H9 (cell line): ENCODE results near the gene ADORA1. TPM values are rescaled to one million over a fixed set of nuclear protein-coding genes. Genes with fewer than 3 reads are reported as not detected.

Experiments used
- DNase-seq: peaks from one replicate; pipeline ENCODE4 v3.0.0-alpha.2; 2017
- H2AFZ ChIP-seq: one replicate; pipeline ENCODE4 v1.6.1; 2013; ENCODE audit warnings: mild to moderate bottlenecking, low read length, control low read depth, moderate library complexity
- H2AK5ac ChIP-seq: 2 replicates; pipeline ENCODE4 v1.6.1; 2013; ENCODE audit warnings: low read length, control low read depth, mixed read lengths; ENCODE audit not compliant: insufficient read length
- H2BK120ac ChIP-seq: one replicate; pipeline ENCODE4 v1.6.1; 2013; ENCODE audit warnings: low read depth, mild to moderate bottlenecking, low read length, control low read depth, inconsistent platforms; ENCODE audit not compliant: poor library complexity, severe bottlenecking
- H2BK12ac ChIP-seq: 2 replicates; pipeline ENCODE4 v1.6.1; 2013; ENCODE audit warnings: low read length, control low read depth, mixed read lengths, low read depth; ENCODE audit not compliant: insufficient read length
- H2BK15ac ChIP-seq: 2 replicates; pipeline ENCODE4 v1.6.1; 2013; ENCODE audit warnings: low read depth, low read length, control low read depth
- H2BK20ac ChIP-seq: one replicate; pipeline ENCODE4 v1.6.1; 2013; ENCODE audit warnings: low read depth, mild to moderate bottlenecking, low read length, control low read depth, inconsistent platforms; ENCODE audit not compliant: poor library complexity, severe bottlenecking
- H2BK5ac ChIP-seq: 2 replicates; pipeline ENCODE4 v1.6.1; 2013; ENCODE audit warnings: low read length, control low read depth, mixed read lengths; ENCODE audit not compliant: insufficient read length
- H3K14ac ChIP-seq: 2 replicates; pipeline ENCODE4 v1.6.1; 2013; ENCODE audit warnings: low read length, control low read depth; ENCODE audit not compliant: insufficient read depth
- H3K18ac ChIP-seq: 2 replicates; pipeline ENCODE4 v1.6.1; 2013; ENCODE audit warnings: low read depth, mild to moderate bottlenecking, mixed read lengths, low read length, control low read depth; ENCODE audit not compliant: insufficient read length
- H3K23ac ChIP-seq: 2 replicates; pipeline ENCODE4 v1.6.1; 2013; ENCODE audit warnings: low read length, control low read depth, mixed read lengths, low read depth; ENCODE audit not compliant: insufficient read length
- H3K23me2 ChIP-seq: 2 replicates; pipeline ENCODE4 v1.6.1; 2013; ENCODE audit warnings: low read depth, mild to moderate bottlenecking, mixed read lengths, low read length, control low read depth; ENCODE audit not compliant: insufficient read length, poor library complexity, severe bottlenecking
- H3K27ac ChIP-seq: 2 replicates; pipeline ENCODE4 v1.5.1; 2013; ENCODE audit warnings: low read length, control low read depth, mixed read lengths, low read depth; ENCODE audit not compliant: insufficient read length
- H3K27me3 ChIP-seq: 2 replicates; pipeline ENCODE4 v1.6.1; 2013; ENCODE audit warnings: low read length, control low read depth, inconsistent platforms; ENCODE audit not compliant: insufficient read depth
- H3K4ac ChIP-seq: 2 replicates; pipeline ENCODE4 v1.6.1; 2013; ENCODE audit warnings: low read depth, mild to moderate bottlenecking, control low read depth, inconsistent platforms, low read length, moderate library complexity
- H3K4me1 ChIP-seq: 2 replicates; pipeline ENCODE4 v1.6.1; 2013; ENCODE audit warnings: low read length, control low read depth, inconsistent platforms; ENCODE audit not compliant: insufficient read depth
- H3K4me2 ChIP-seq: 2 replicates; pipeline ENCODE4 v1.6.1; 2013; ENCODE audit warnings: low read length, control low read depth, mixed read lengths; ENCODE audit not compliant: insufficient read length, insufficient read depth
- H3K56ac ChIP-seq: 2 replicates; pipeline ENCODE4 v1.6.1; 2013; ENCODE audit warnings: low read depth, mild to moderate bottlenecking, mixed read lengths, low read length, control low read depth; ENCODE audit not compliant: insufficient read length
- H3K79me1 ChIP-seq: 2 replicates; pipeline ENCODE4 v1.6.1; 2013; ENCODE audit warnings: low read depth, mild to moderate bottlenecking, moderate library complexity, low read length, control low read depth, inconsistent platforms; ENCODE audit not compliant: insufficient read depth, poor library complexity, severe bottlenecking
- H3K79me2 ChIP-seq: 2 replicates; pipeline ENCODE4 v1.6.1; 2013; ENCODE audit warnings: low read length, control low read depth, inconsistent platforms; ENCODE audit not compliant: insufficient read depth
- H3K9ac ChIP-seq: 2 replicates; pipeline ENCODE4 v1.6.1; 2013; ENCODE audit warnings: low read length, control low read depth, mixed read lengths; ENCODE audit not compliant: insufficient read length; ENCODE audit errors: extremely low read depth
- H3K9me3 ChIP-seq: one replicate; pipeline ENCODE4 v1.6.1; 2013; ENCODE audit warnings: low read depth, low read length, inconsistent platforms; ENCODE audit not compliant: control insufficient read depth
- H3T11ph ChIP-seq: one replicate; pipeline ENCODE4 v1.6.1; 2013; ENCODE audit warnings: mild to moderate bottlenecking, low read length, control low read depth, inconsistent platforms
- H4K20me1 ChIP-seq: one replicate; pipeline ENCODE4 v1.6.1; 2013; ENCODE audit not compliant: control insufficient read depth, insufficient read length, insufficient read depth
- H4K5ac ChIP-seq: 2 replicates; pipeline ENCODE4 v1.6.1; 2013; ENCODE audit warnings: low read depth, mild to moderate bottlenecking, mixed read lengths, low read length, control low read depth; ENCODE audit not compliant: insufficient read length
- H4K8ac ChIP-seq: replicated peaks from 2 replicates; pipeline ENCODE4 v1.6.1; 2013; ENCODE audit warnings: low read length, control low read depth, mixed read lengths, low read depth; ENCODE audit not compliant: insufficient read length
- H4K91ac ChIP-seq: 2 replicates; pipeline ENCODE4 v1.6.1; 2013; ENCODE audit warnings: low read depth, mild to moderate bottlenecking, moderate library complexity, mixed read lengths, low read length, control low read depth; ENCODE audit not compliant: insufficient read length
- H3K27ac Mint-ChIP-seq, 3 experiments: 2 replicates in 2 of 3; 3 replicates in 1 of 3; pipeline ENCODE4 v1.8.0; 2020 to 2021; ENCODE audit warnings: mixed read lengths in 3 of 3, mild to moderate bottlenecking in 1 of 3, moderate library complexity in 1 of 3
- H3K27me3 Mint-ChIP-seq: 2 replicates; pipeline ENCODE4 v1.8.0; 2021; ENCODE audit warnings: low read depth, mild to moderate bottlenecking, moderate library complexity, mixed read lengths
- H3K36me3 Mint-ChIP-seq, 3 experiments: 2 replicates in 2 of 3; 3 replicates in 1 of 3; pipeline ENCODE4 v1.8.0; 2020 to 2021; ENCODE audit warnings: low read depth in 3 of 3, mixed read lengths in 3 of 3; ENCODE audit not compliant: insufficient read depth in 1 of 3
- H3K4me1 Mint-ChIP-seq, 2 experiments: 2 replicates each; pipeline ENCODE4 v1.8.0; 2020; ENCODE audit warnings: mixed read lengths in 2 of 2
- H3K4me3 Mint-ChIP-seq, 2 experiments: 2 replicates in 1 of 2; 3 replicates in 1 of 2; pipeline ENCODE4 v1.8.0; 2020 to 2021; ENCODE audit warnings: mild to moderate bottlenecking in 2 of 2, mixed read lengths in 2 of 2, moderate library complexity in 1 of 2
- H3K9me3 Mint-ChIP-seq, 2 experiments: 2 replicates in 1 of 2; 3 replicates in 1 of 2; pipeline ENCODE4 v1.8.0; 2020; ENCODE audit warnings: mild to moderate bottlenecking in 2 of 2, mixed read lengths in 2 of 2, moderate library complexity in 1 of 2
- WGBS: extraction: QIAGEN DNeasy Blood & Tissue Kit; methylation state at CpG from one replicate; pipeline ENCODE4 v1.1.7; 2013; ENCODE audit warnings: missing lambda C conversion rate, low lambda C conversion rate, mixed read lengths; ENCODE audit not compliant: insufficient read length; ENCODE audit errors: extremely low coverage; 5-methylcytosine and 5-hydroxymethylcytosine counted together
- total RNA-seq: library from RNA; stranded (reverse); gene quantifications from 2 replicates; pipeline ENCODE4 v1.2.1, GENCODE V29; 2021
- TF ChIP-seq, protein P1 (sequence below): fragments of 200-600 bp; sonication (generic); conservative IDR thresholded peaks from 3 replicates; pipeline ENCODE4 v1.8.0; 2021; ENCODE audit warnings: antibody characterized with exemption, mild to moderate bottlenecking

Gene ADORA1
- total RNA-seq, 1 experiment from 2014 or later: 1.3 TPM

DNA sequence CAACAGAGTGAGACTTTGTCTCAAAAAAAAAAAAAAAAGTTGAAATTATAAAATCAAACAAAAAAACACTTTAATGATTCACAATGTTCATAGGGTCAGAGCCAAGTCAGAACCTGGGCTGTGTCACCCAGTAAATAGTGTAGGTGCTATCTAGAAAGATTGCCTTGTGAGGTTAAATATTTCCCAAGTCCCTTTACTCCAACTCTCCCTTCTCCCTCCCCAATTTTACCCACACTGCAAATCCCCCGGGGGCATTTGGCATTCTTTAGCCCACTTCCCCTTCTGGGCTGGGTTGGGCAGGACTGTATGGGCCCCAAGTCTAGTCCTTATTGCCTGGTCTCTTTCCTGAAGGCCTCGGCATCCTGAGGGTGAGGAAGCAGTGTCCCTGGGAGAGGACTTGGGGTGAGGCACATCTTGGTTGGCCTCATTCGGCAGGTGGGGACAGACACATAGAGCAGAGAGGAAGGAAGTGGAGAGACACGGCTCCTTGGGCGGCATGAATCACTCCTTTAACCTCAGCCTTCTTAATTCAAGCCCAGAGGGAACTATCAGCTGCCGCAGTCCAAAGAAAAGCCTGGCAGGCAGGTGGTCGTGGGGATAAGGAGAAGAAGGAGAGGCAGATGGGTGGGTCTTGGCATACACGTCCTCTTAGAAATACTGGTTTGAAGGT, 8.2 kb downstream of the ADORA1 start:
- no peak overlapping the region for H2BK5ac ChIP-seq
- no peak overlapping the region for H2AFZ ChIP-seq
- H3K56ac ChIP-seq: no peak overlapping the region
- no peak overlapping the region for H2BK20ac ChIP-seq
- no peaks in the 10 kb centered on the region for H3K27me3 ChIP-seq
- H3K79me2 ChIP-seq: no peaks in the 10 kb centered on the region
- H2AK5ac ChIP-seq: no peak overlapping the region
- Mint-ChIP-seq H3K4me1 (peaks cover 11 to 17% of the 10 kb centered on the region in 2 experiments), H3K4me3 (no peak overlapping the region), H3K9me3 (no peaks in the 10 kb centered on the region), H3K27ac (no peak overlapping the region; a peak in 1 of 7 replicates), H3K36me3 (no peaks in the 10 kb centered on the region), H3K27me3 (peaks cover 2% of the 10 kb centered on the region; the same call in 1 of the 2 replicates)
- H4K5ac ChIP-seq: no peak overlapping the region
- H3T11ph ChIP-seq: no peak overlapping the region
- H3K79me1 ChIP-seq: no peaks in the 10 kb centered on the region
- H3K4me1 ChIP-seq: 0 out of 2 replicates have a peak, but pooled peaks cover 3% of the 10 kb centered on the region
- TF ChIP-seq, protein P1, sequence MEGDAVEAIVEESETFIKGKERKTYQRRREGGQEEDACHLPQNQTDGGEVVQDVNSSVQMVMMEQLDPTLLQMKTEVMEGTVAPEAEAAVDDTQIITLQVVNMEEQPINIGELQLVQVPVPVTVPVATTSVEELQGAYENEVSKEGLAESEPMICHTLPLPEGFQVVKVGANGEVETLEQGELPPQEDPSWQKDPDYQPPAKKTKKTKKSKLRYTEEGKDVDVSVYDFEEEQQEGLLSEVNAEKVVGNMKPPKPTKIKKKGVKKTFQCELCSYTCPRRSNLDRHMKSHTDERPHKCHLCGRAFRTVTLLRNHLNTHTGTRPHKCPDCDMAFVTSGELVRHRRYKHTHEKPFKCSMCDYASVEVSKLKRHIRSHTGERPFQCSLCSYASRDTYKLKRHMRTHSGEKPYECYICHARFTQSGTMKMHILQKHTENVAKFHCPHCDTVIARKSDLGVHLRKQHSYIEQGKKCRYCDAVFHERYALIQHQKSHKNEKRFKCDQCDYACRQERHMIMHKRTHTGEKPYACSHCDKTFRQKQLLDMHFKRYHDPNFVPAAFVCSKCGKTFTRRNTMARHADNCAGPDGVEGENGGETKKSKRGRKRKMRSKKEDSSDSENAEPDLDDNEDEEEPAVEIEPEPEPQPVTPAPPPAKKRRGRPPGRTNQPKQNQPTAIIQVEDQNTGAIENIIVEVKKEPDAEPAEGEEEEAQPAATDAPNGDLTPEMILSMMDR: no peak
- no peak overlapping the region for H2BK120ac ChIP-seq
- no peak overlapping the region for H4K8ac ChIP-seq
- no peak overlapping the region for H3K27ac ChIP-seq
- H3K4ac ChIP-seq: no peak overlapping the region
- no peak overlapping the region for H3K14ac ChIP-seq
- no peak overlapping the region for H3K9ac ChIP-seq
- no peak for DNase-seq
- no peak overlapping the region for H3K18ac ChIP-seq
- no peaks in the 10 kb centered on the region for H3K23me2 ChIP-seq
- no peaks in the 10 kb centered on the region for H4K20me1 ChIP-seq
- H4K91ac ChIP-seq: no peak overlapping the region
- no peak overlapping the region for H2BK15ac ChIP-seq
- H2BK12ac ChIP-seq: no peak overlapping the region
- H3K4me2 ChIP-seq: no peak overlapping the region
- H3K9me3 ChIP-seq: no peaks in the 10 kb centered on the region
- no peak overlapping the region for H3K23ac ChIP-seq
- WGBS: no CpG with 5 or more reads among the region's 8 CpGs
